CD14-positive monocyte (primary cell): ENCODE data around the gene ATAD3A. TPM values are rescaled to one million over a fixed set of nuclear protein-coding genes. Genes with fewer than 3 reads are reported as not detected.
"Not testable (repeated sequence)": the region's sequence is repeated elsewhere in the genome, so short reads cannot be mapped to it uniquely, and the experiment has no call there.

ENCODE experiments used
- DNase-seq, 3 donors: peaks; one replicate each; pipeline ENCODE4 v3.0.0-alpha.2; 2011 to 2022
- H2AFZ ChIP-seq: 2 replicates; pipeline ENCODE4 v1.6.0; 2012; ENCODE audit warnings: mild to moderate bottlenecking, low read depth, low read length, inconsistent platforms; ENCODE audit not compliant: insufficient read depth, poor library complexity, severe bottlenecking
- H3K27ac ChIP-seq, 2 donors: 1 replicate in 1 of 2; 2 replicates in 1 of 2; pipeline ENCODE4 v1.5.1; 2012 to 2013; ENCODE audit warnings: low read length in 2 of 2, control low read depth in 1 of 2, inconsistent platforms in 1 of 2, low read depth in 1 of 2, mild to moderate bottlenecking in 1 of 2
- H3K27me3 ChIP-seq, 2 donors: one replicate each; pipeline versions ENCODE4 v1.6.0 to v1.6.1; 2011 to 2013; ENCODE audit warnings: low read length in 2 of 2; ENCODE audit not compliant: control insufficient read depth in 2 of 2, insufficient read depth in 2 of 2
- H3K36me3 ChIP-seq, 2 donors: replicated peaks in 1 of 2; 1 replicate in 1 of 2; 2 replicates in 1 of 2; pipeline versions ENCODE4 v1.5.1 to v1.6.1; 2012 to 2013; ENCODE audit warnings: low read length in 2 of 2, control low read depth in 1 of 2, inconsistent platforms in 1 of 2, mild to moderate bottlenecking in 1 of 2; ENCODE audit not compliant: insufficient read depth in 2 of 2, control insufficient read depth in 1 of 2
- H3K4me1 ChIP-seq, 2 donors: 1 replicate in 1 of 2; 2 replicates in 1 of 2; pipeline versions ENCODE4 v1.5.1 to v1.6.1; 2012 to 2013; ENCODE audit warnings: low read length in 2 of 2, control low read depth in 1 of 2, inconsistent platforms in 1 of 2, mild to moderate bottlenecking in 1 of 2, moderate library complexity in 1 of 2; ENCODE audit not compliant: insufficient read depth in 2 of 2, control insufficient read depth in 1 of 2
- H3K4me2 ChIP-seq: replicated peaks from 2 replicates; pipeline ENCODE3; 2012; ENCODE audit warnings: low read length, moderate library complexity, mild to moderate bottlenecking; ENCODE audit not compliant: poor library complexity, severe bottlenecking; ENCODE audit errors: extremely low read depth
- H3K4me3 ChIP-seq, 3 experiments: fragments of 200-600 bp in 1 of 3; sonication (generic) in 1 of 3; replicated peaks in 1 of 3; 1 replicate in 2 of 3; 2 replicates in 1 of 3; pipeline ENCODE4 v1.5.1; 2011 to 2013; ENCODE audit warnings: low read length in 3 of 3, mild to moderate bottlenecking in 3 of 3, control low read depth in 2 of 3, low read depth in 2 of 3, inconsistent platforms in 1 of 3, moderate library complexity in 1 of 3
- H3K79me2 ChIP-seq: 2 replicates; pipeline ENCODE4 v1.6.0; 2012; ENCODE audit warnings: mild to moderate bottlenecking, control low read depth, inconsistent platforms, low read length, moderate library complexity; ENCODE audit not compliant: insufficient read depth
- H3K9ac ChIP-seq: 2 replicates; pipeline ENCODE4 v1.6.0; 2017; ENCODE audit warnings: low read length, mild to moderate bottlenecking; ENCODE audit not compliant: insufficient read depth, poor library complexity, severe bottlenecking
- H3K9me3 ChIP-seq, 2 donors: replicated peaks in 1 of 2; 1 replicate in 1 of 2; 2 replicates in 1 of 2; pipeline versions ENCODE4 v1.5.1 to v1.6.1; 2012 to 2013; ENCODE audit warnings: low read length in 2 of 2, control low read depth in 1 of 2; ENCODE audit not compliant: control insufficient read depth in 1 of 2, insufficient read depth in 1 of 2
- H4K20me1 ChIP-seq: 2 replicates; pipeline ENCODE4 v1.6.0; 2012; ENCODE audit warnings: mild to moderate bottlenecking, low read length, control low read depth, moderate library complexity; ENCODE audit not compliant: insufficient read depth
- H3K27ac Mint-ChIP-seq, 7 donors: one replicate each; pipeline ENCODE4 v1.8.0; 2020; ENCODE audit warnings: mild to moderate bottlenecking in 7 of 7, mixed read lengths in 7 of 7, moderate library complexity in 6 of 7, inconsistent platforms in 2 of 7
- H3K27me3 Mint-ChIP-seq, 3 donors: one replicate each; pipeline ENCODE4 v1.8.0; 2021 to 2022; ENCODE audit warnings: low read depth in 3 of 3, mild to moderate bottlenecking in 3 of 3, mixed read lengths in 3 of 3, moderate library complexity in 3 of 3, inconsistent platforms in 1 of 3
- H3K36me3 Mint-ChIP-seq, 2 donors: one replicate each; pipeline ENCODE4 v1.8.0; 2020; ENCODE audit warnings: mixed read lengths in 2 of 2, inconsistent platforms in 1 of 2, mild to moderate bottlenecking in 1 of 2
- H3K4me1 Mint-ChIP-seq: one replicate; pipeline ENCODE4 v1.8.0; 2020; ENCODE audit warnings: mild to moderate bottlenecking, mixed read lengths
- H3K4me3 Mint-ChIP-seq, 2 donors: one replicate each; pipeline ENCODE4 v1.8.0; 2020; ENCODE audit warnings: mild to moderate bottlenecking in 2 of 2, mixed read lengths in 2 of 2, moderate library complexity in 1 of 2
- H3K9me3 Mint-ChIP-seq, 7 donors: one replicate each; pipeline ENCODE4 v1.8.0; 2020 to 2022; ENCODE audit warnings: mixed read lengths in 7 of 7, mild to moderate bottlenecking in 6 of 7, moderate library complexity in 6 of 7, inconsistent platforms in 2 of 7
- CTCF ChIP-seq: fragments of 200-600 bp; IDR thresholded peaks from one replicate; pipeline ENCODE4 v1.8.0; 2022; ENCODE audit warnings: antibody characterized with exemption, mild to moderate bottlenecking
- WGBS: methylation state at CpG from one replicate; pipeline ENCODE4 v1.1.5; 2013; ENCODE audit warnings: missing lambda C conversion rate; ENCODE audit not compliant: insufficient coverage; 5-methylcytosine and 5-hydroxymethylcytosine counted together
- intact Hi-C, 2 donors: fragments of 100-400 bp; cut with micrococcal nuclease; formaldehyde crosslinking; loops; one replicate each; pipeline versions ENCODE4 v1.15.0 to v1.15.1; 2023
- polyA plus RNA-seq, 3 donors: library from polyadenylated mRNA; depleted of rRNA in 1 of 3; unstranded in 2 of 3; stranded (reverse) in 1 of 3; fragments of 300-500 nt in 2 of 3; fragments of >200 nt in 1 of 3; fragmentation: Illumina TruSeq in 2 of 3; gene quantifications; 1 replicate in 2 of 3; 2 replicates in 1 of 3; pipeline ENCODE4 v1.2.3, GENCODE V29; 2012 to 2021

ATAD3A gene
- polyA plus RNA-seq, 3 donors: 4.1 to 14.0 (median 6.4) TPM

- Histone ChIP-seq H3K36me3 (peaks cover 48 to 54% of the 10 kb centered on the region in 2 donors), H3K79me2 (no peaks in the 10 kb centered on the region), H2AFZ (no peak overlapping the region), H3K27me3 (no peaks in the 10 kb centered on the region), H3K27ac (no peak overlapping the region), H3K4me3 (no peak overlapping the region), H4K20me1 (no peaks in the 10 kb centered on the region), H3K4me2 (no peak overlapping the region), H3K9ac (no peak overlapping the region), H3K4me1 (no peaks in the 10 kb centered on the region), H3K9me3 (no peaks in the 10 kb centered on the region)
- peak overlapping the region in 1 of 7 donors; percentile 53 for H3K27ac Mint-ChIP-seq
- DNase-seq: no peak
- no peak overlapping the region for H3K4me3 Mint-ChIP-seq
- peaks cover 0 to 2% (median 0%) of the 10 kb centered on the region in 3 donors for H3K27me3 Mint-ChIP-seq
- peaks cover 43 to 72% of the 10 kb centered on the region in 2 donors for H3K36me3 Mint-ChIP-seq
- intact Hi-C loops: no loop called here
- H3K4me1 Mint-ChIP-seq: no peaks in the 10 kb centered on the region
- peaks cover 0 to 3% (median 0%) of the 10 kb centered on the region in 7 donors for H3K9me3 Mint-ChIP-seq
- 98% methylated on average over 9 of the region's 14 CpGs for WGBS
- TF ChIP-seq CTCF: no peak
These were observed 29.1 kb upstream of the ATAD3A start for GRCh38 chr1:1482856-1483255.

GRCh38 chr1:1483714-1484113 is 28.2 kb upstream of the ATAD3A start:
- H3K36me3 ChIP-seq: peaks cover 42 to 56% of the 10 kb centered on the region in 2 donors

GRCh38 chr1:1484976-1485750 is 26.8 kb upstream of the ATAD3A start:
- H3K27ac Mint-ChIP-seq, H3K27ac ChIP-seq, H3K4me1 ChIP-seq, H3K9me3 ChIP-seq, H3K4me2 ChIP-seq, H3K4me1 Mint-ChIP-seq, H4K20me1 ChIP-seq, H3K27me3 Mint-ChIP-seq, H3K27me3 ChIP-seq, DNase-seq, H3K4me3 ChIP-seq, H2AFZ ChIP-seq, H3K4me3 Mint-ChIP-seq, H3K9me3 Mint-ChIP-seq, H3K79me2 ChIP-seq, intact Hi-C loops, H3K9ac ChIP-seq: not testable (repeated sequence)
- H3K36me3 ChIP-seq: peaks cover 44 to 59% of the 10 kb centered on the region in 2 donors
- peaks cover 45 to 77% of the 10 kb centered on the region in 2 donors for H3K36me3 Mint-ChIP-seq
- WGBS: 95% methylated on average over 7 of the region's 46 CpGs

More at GRCh38 chr1:1483714-1484113, 28.2 kb upstream of the ATAD3A start:
- Histone ChIP-seq H3K4me3 (no peak overlapping the region), H3K79me2 (no peaks in the 10 kb centered on the region), H4K20me1 (no peaks in the 10 kb centered on the region), H3K27me3 (no peaks in the 10 kb centered on the region), H3K27ac (no peak overlapping the region), H2AFZ (no peak overlapping the region), H3K4me2 (no peak overlapping the region), H3K4me1 (no peaks in the 10 kb centered on the region), H3K9ac (no peak overlapping the region), H3K9me3 (no peaks in the 10 kb centered on the region)
- Mint-ChIP-seq H3K4me3 (no peak overlapping the region), H3K9me3 (peaks cover 0 to 3% (median 0%) of the 10 kb centered on the region in 7 donors), H3K36me3 (peaks cover 44 to 74% of the 10 kb centered on the region in 2 donors), H3K4me1 (no peaks in the 10 kb centered on the region), H3K27ac (no peak overlapping the region), H3K27me3 (peaks cover 0 to 2% (median 0%) of the 10 kb centered on the region in 3 donors)
- no peak for TF ChIP-seq CTCF
- no peak for DNase-seq
- 93% methylated on average over 15 of the region's 16 CpGs for WGBS
- intact Hi-C loops: no loop called here
